ENCODE measurements around the gene DMKN. TPM values are rescaled to one million over a fixed set of nuclear protein-coding genes. Genes with fewer than 3 reads are reported as not detected.

Gene DMKN
- total and polyA plus RNA-seq, 2 donors = 10.7 to 17.5 TPM

DNA sequence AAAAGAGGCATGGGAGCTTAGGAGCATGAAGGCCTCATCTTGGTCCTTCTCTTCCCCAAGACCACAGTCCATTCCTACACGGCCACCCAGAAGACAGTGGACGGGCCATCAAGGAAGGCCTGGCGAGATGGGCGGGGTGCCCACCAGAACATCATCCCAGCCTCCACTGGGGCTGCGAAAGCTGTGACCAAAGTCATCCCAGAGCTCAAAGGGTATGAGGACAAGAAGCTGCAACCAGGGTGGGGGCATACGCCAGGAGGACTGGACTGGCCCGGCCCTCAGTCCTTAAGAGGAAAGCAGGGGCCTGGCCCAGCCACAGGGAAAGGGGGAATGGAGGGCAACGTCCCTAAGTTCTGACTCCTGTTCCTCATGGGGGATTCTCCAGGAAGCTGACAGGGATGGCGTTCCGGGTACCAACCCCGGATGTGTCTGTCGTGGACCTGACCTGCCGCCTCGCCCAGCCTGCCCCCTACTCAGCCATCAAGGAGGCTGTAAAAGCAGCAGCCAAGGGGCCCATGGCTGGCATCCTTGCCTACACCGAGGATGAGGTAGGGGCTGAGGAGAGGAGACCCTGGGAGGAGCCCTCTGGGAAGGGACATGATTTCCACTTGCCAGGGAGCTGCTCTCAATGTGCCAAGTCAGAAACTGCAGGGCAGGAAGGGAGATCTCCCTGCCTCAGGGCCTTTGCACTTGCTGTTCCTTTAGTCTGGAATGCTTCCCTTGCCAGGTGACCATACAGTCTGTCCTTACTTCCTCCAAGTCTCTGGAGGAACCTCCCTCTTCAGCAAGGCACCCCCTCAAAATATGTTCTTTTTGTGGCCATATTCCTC is 30.0 kb upstream of the DMKN start:
- Histone ChIP-seq H3K4me1 (ENCODE audit: insufficient read depth) (no peaks in the 10 kb centered on the region), H3K27ac (ENCODE audit: low read depth) (no peak overlapping the region), H3K4me3 (ENCODE audit: low read depth, low read length) (no peak overlapping the region), H3K36me3 (ENCODE audit: insufficient read depth) (no peaks in the 10 kb centered on the region)
- WGBS = 94% methylated on average over 15 of the region's 15 CpGs
- DNase-seq (ENCODE audit: extremely low spot score) = no peak

GRCh38 chr19:35542209-35542608 is 28.8 kb upstream of the DMKN start:
- WGBS = 96% methylated on average over 11 of the region's 11 CpGs
- no peaks in the 10 kb centered on the region for H3K4me1 ChIP-seq (ENCODE audit: insufficient read depth)
- no peak for DNase-seq (ENCODE audit: extremely low spot score)
- H3K36me3 ChIP-seq (ENCODE audit: insufficient read depth) = no peaks in the 10 kb centered on the region
- H3K27ac ChIP-seq (ENCODE audit: low read depth) = no peak overlapping the region
- no peak overlapping the region for H3K4me3 ChIP-seq (ENCODE audit: low read depth, low read length)

- Histone ChIP-seq H3K36me3 (ENCODE audit: insufficient read depth) (no peaks in the 10 kb centered on the region), H3K4me3 (ENCODE audit: low read depth, low read length) (no peak overlapping the region), H3K4me1 (ENCODE audit: insufficient read depth) (no peaks in the 10 kb centered on the region), H3K27ac (ENCODE audit: low read depth) (no peak overlapping the region)
- DNase-seq (ENCODE audit: extremely low spot score) = no peak
- WGBS = 81% methylated on average over 7 of the region's 7 CpGs
These were observed 27.0 kb upstream of the DMKN start for GRCh38 chr19:35540356-35540927.

- Histone ChIP-seq H3K36me3 (ENCODE audit: insufficient read depth) (no peaks in the 10 kb centered on the region), H3K27ac (ENCODE audit: low read depth) (no peak overlapping the region), H3K4me3 (ENCODE audit: low read depth, low read length) (no peak overlapping the region), H3K4me1 (ENCODE audit: insufficient read depth) (no peaks in the 10 kb centered on the region)
- no peak for DNase-seq (ENCODE audit: extremely low spot score)
- 92% methylated on average over 12 of the region's 12 CpGs for WGBS
These were observed 26.4 kb upstream of the DMKN start for GRCh38 chr19:35539850-35540249.

DNA sequence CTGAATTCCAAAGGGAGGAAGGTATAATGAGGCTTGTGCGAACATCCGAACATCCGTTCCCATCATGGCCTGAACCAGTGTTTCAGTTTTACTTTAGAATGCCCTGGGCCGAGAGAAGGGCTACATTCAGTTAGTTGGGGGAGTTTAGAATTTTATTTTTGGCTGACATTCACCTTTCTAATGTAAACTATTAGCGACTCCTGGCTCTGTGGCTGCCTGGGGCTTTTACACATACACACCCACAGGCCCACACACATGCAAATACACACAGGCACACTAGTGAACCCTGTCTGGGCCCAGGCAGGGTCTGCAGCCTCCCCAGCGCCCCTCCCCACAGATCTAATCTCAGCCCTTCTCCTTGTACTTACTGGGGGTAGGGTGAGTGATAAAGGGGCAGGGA is 25.9 kb upstream of the DMKN start:
- no peaks in the 10 kb centered on the region for H3K4me1 ChIP-seq (ENCODE audit: insufficient read depth)
- WGBS = 64% methylated on average over 6 of the region's 6 CpGs
- no peaks in the 10 kb centered on the region for H3K36me3 ChIP-seq (ENCODE audit: insufficient read depth)
- DNase-seq (ENCODE audit: extremely low spot score) = no peak
- H3K27ac ChIP-seq (ENCODE audit: low read depth) = no peak overlapping the region
- no peak overlapping the region for H3K4me3 ChIP-seq (ENCODE audit: low read depth, low read length)

- H3K4me3 ChIP-seq (ENCODE audit: low read depth, low read length) = no peak overlapping the region
- 65% methylated on average over 10 of the region's 10 CpGs for WGBS
- no peak for DNase-seq (ENCODE audit: extremely low spot score)
- H3K27ac ChIP-seq (ENCODE audit: low read depth) = no peak overlapping the region
- no peaks in the 10 kb centered on the region for H3K36me3 ChIP-seq (ENCODE audit: insufficient read depth)
- H3K4me1 ChIP-seq (ENCODE audit: insufficient read depth) = no peaks in the 10 kb centered on the region
These were observed 21.5 kb upstream of the DMKN start for GRCh38 chr19:35534803-35535480.

- H3K36me3 ChIP-seq (ENCODE audit: insufficient read depth) = no peaks in the 10 kb centered on the region
- no peak overlapping the region for H3K27ac ChIP-seq (ENCODE audit: low read depth)
- WGBS = 2% methylated on average over 30 of the region's 30 CpGs
- no peak overlapping the region for H3K4me3 ChIP-seq (ENCODE audit: low read depth, low read length)
- H3K4me1 ChIP-seq (ENCODE audit: insufficient read depth) = no peaks in the 10 kb centered on the region
- DNase-seq (ENCODE audit: extremely low spot score) = no peak
These were observed 20.5 kb upstream of the DMKN start for GRCh38 chr19:35533822-35534392.

GRCh38 chr19:35533201-35533821 is 19.9 kb upstream of the DMKN start, which contains the start of gene GAPDHS:
GAPDHS (plus strand) TSS chr19:35533456; CDS start chr19:35533528, 72 bp downstream.
- no peaks in the 10 kb centered on the region for H3K36me3 ChIP-seq (ENCODE audit: insufficient read depth)
- no peaks in the 10 kb centered on the region for H3K4me1 ChIP-seq (ENCODE audit: insufficient read depth)
- no peak within 1 kb of the TSS for H3K27ac ChIP-seq (ENCODE audit: low read depth)
- H3K4me3 ChIP-seq (ENCODE audit: low read depth, low read length) = no peak within 1 kb of the TSS
- DNase-seq (ENCODE audit: extremely low spot score) = no peak
- WGBS = 29% methylated on average over 39 of the region's 39 CpGs

GRCh38 chr19:35531291-35531690 is 17.8 kb upstream of the DMKN start:
- H3K27ac ChIP-seq (ENCODE audit: low read depth) = no peak overlapping the region
- no peaks in the 10 kb centered on the region for H3K4me1 ChIP-seq (ENCODE audit: insufficient read depth)
- no peak for DNase-seq (ENCODE audit: extremely low spot score)
- no peak overlapping the region for H3K4me3 ChIP-seq (ENCODE audit: low read depth, low read length)
- WGBS = 54% methylated on average over 6 of the region's 6 CpGs
- no peaks in the 10 kb centered on the region for H3K36me3 ChIP-seq (ENCODE audit: insufficient read depth)

GRCh38 chr19:35529241-35530218 is 16.1 kb upstream of the DMKN start:
- Histone ChIP-seq H3K4me1 (ENCODE audit: insufficient read depth) (no peaks in the 10 kb centered on the region), H3K27ac (ENCODE audit: low read depth) (no peak overlapping the region), H3K4me3 (ENCODE audit: low read depth, low read length) (no peak overlapping the region), H3K36me3 (ENCODE audit: insufficient read depth) (no peaks in the 10 kb centered on the region)
- no peak for DNase-seq (ENCODE audit: extremely low spot score)
- whole genome bisulfite sequencing = 55% methylated on average over 19 of the region's 19 CpGs

DNA sequence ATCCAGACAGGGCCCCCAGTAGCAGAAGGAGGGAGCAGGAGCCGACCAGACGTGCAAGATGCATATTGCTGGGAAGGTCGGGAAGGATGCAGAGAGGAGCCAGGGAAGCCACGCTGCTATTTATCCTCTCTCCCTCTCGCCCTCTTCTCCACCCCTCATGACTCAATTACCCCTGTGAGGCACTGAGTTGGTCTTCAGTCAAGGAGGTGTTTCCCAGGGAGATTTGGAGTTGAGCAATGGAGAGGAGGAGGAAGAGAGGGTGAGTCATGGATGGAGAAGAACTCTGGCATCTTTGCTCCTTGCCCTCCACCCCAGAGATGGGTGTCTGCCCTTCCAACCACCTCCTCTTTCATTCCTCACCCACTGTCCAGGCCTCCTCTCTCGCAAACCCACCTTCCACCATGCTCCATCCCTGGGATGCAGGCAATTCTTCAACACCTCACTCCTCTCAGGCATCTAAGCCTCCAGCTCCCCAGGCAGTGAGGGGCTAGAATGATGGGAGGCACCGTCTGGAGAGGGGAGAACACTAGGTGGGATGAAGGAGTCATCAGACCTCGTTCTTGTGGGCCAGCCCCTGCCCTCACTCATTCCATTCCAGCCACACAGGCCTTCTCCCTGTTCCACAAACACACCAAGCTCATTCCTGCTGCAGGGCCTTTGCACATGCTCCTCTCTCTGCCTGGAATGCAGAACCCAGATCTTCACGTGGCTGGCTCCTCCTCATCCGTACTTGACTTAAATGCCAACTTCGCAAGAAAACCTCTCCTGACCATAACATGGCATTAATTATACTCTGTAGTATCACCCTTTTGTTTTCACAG is 15.0 kb upstream of the DMKN start, which contains the start of gene SBSN:
TSS of gene SBSN (minus strand) at position 94 of the 821 bp plus-strand sequence. CDS start at position 64, 30 bp downstream.
- Histone ChIP-seq H3K36me3 (ENCODE audit: insufficient read depth) (no peaks in the 10 kb centered on the region), H3K4me1 (ENCODE audit: insufficient read depth) (no peaks in the 10 kb centered on the region), H3K27ac (ENCODE audit: low read depth) (no peak within 1 kb of the TSS), H3K4me3 (ENCODE audit: low read depth, low read length) (no peak within 1 kb of the TSS)
- 76% methylated on average over 11 of the region's 11 CpGs for WGBS
- no peak for DNase-seq (ENCODE audit: extremely low spot score)

DNA sequence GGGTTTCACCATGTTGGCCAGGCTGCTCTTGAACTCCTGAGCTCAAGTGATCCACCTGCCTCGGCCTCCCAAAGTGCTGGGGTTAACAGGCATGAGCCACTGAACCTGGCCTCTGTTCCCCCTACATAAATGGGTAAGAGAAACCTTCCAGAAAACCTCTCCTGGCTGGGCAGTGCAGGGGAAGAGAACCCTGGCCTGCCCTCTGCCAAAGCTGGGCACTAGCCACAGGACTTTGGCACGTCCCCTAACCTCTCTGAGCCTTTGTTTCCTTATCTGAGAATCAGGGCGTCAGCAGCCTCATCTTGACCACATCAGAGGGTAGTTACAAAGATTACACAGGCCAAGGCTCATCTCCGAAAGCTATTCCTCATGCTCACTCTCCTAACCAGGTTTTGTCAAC is 12.4 kb upstream of the DMKN start:
- no peak overlapping the region for H3K4me3 ChIP-seq (ENCODE audit: low read depth, low read length)
- no peaks in the 10 kb centered on the region for H3K4me1 ChIP-seq (ENCODE audit: insufficient read depth)
- WGBS = 84% methylated on average over 4 of the region's 4 CpGs
- DNase-seq (ENCODE audit: extremely low spot score) = no peak
- no peak overlapping the region for H3K27ac ChIP-seq (ENCODE audit: low read depth)
- H3K36me3 ChIP-seq (ENCODE audit: insufficient read depth) = no peaks in the 10 kb centered on the region

Data from urinary bladder (tissue), 4 donors.